Neural cell (in vitro differentiated cells): ENCODE data around the gene SPN. TPM values are rescaled to one million over a fixed set of nuclear protein-coding genes. Genes with fewer than 3 reads are reported as not detected.
"Not testable (repeated sequence)": the region's sequence is repeated elsewhere in the genome, so short reads cannot be mapped to it uniquely, and the experiment has no call there.

Source experiments
- H2AFZ ChIP-seq: fragments of 200-600, 300-800 bp; sonication (generic), shearing (Covaris generic); 2 replicates; pipeline ENCODE4 v1.6.0; 2014; ENCODE audit warnings: low read depth, mild to moderate bottlenecking, antibody characterized with exemption, low read length, moderate library complexity
- H3F3A ChIP-seq: fragments of 200-600 bp; shearing (Covaris generic); 2 replicates; pipeline ENCODE4 v1.6.1; 2016; ENCODE audit warnings: mild to moderate bottlenecking, moderate library complexity, mixed read lengths, antibody characterized with exemption, low read length; ENCODE audit not compliant: insufficient read depth, poor library complexity, severe bottlenecking
- H3K27ac ChIP-seq: fragments of 200-600, 300-800 bp; sonication (generic), shearing (Covaris generic); 2 replicates; pipeline ENCODE4 v1.5.1; 2014; ENCODE audit warnings: mild to moderate bottlenecking, low read length, moderate library complexity
- H3K27me3 ChIP-seq: fragments of 300-800, 200-600 bp; sonication (generic), shearing (Covaris generic); 2 replicates; pipeline ENCODE4 v1.6.0; 2014; ENCODE audit warnings: mild to moderate bottlenecking, low read depth, low read length, moderate library complexity; ENCODE audit not compliant: insufficient read depth
- H3K36me3 ChIP-seq: fragments of 300-800, 200-600 bp; sonication (generic), shearing (Covaris generic); 2 replicates; pipeline ENCODE4 v1.5.1; 2014; ENCODE audit warnings: mild to moderate bottlenecking, antibody characterized with exemption, low read length, moderate library complexity; ENCODE audit not compliant: insufficient read depth
- H3K4me2 ChIP-seq: fragments of 300-800, 200-600 bp; sonication (generic), shearing (Covaris generic); 2 replicates; pipeline ENCODE4 v1.6.0; 2014; ENCODE audit warnings: mild to moderate bottlenecking, low read length
- H3K4me3 ChIP-seq: fragments of 300-800, 200-600 bp; sonication (generic), shearing (Covaris generic); 2 replicates; pipeline ENCODE4 v1.5.1; 2014; ENCODE audit warnings: mild to moderate bottlenecking, low read length, moderate library complexity
- H3K79me2 ChIP-seq: fragments of 200-600 bp; shearing (Covaris generic); replicated peaks from 2 replicates; pipeline ENCODE4 v1.6.0; 2014; ENCODE audit warnings: mild to moderate bottlenecking, low read length, moderate library complexity; ENCODE audit not compliant: insufficient read depth
- H3K9ac ChIP-seq: fragments of 300-800, 200-600 bp; sonication (generic), shearing (Covaris generic); 2 replicates; pipeline ENCODE4 v1.6.1; 2016; ENCODE audit warnings: mild to moderate bottlenecking, low read length, mixed read lengths
- H3K9me2 ChIP-seq: fragments of 200-600 bp; shearing (Covaris generic); 2 replicates; pipeline ENCODE4 v1.6.1; 2016; ENCODE audit warnings: mild to moderate bottlenecking, low read length, mixed read lengths; ENCODE audit not compliant: insufficient read depth
- H3K9me3 ChIP-seq: fragments of 200-600, 300-800 bp; sonication (generic), shearing (Covaris generic); 2 replicates; pipeline ENCODE4 v1.6.1; 2016; ENCODE audit warnings: mild to moderate bottlenecking, mixed run types, low read length, moderate library complexity, mixed read lengths
- H4K20me1 ChIP-seq: fragments of 200-600 bp; shearing (Covaris generic); 2 replicates; pipeline ENCODE4 v1.6.1; 2016; ENCODE audit warnings: mild to moderate bottlenecking, mixed run types; ENCODE audit not compliant: insufficient read depth
- polyA plus RNA-seq: library from polyadenylated mRNA; depleted of rRNA; stranded (reverse); fragments of >200 nt; gene quantifications from 2 replicates; pipeline ENCODE4 v1.2.3, GENCODE V29; 2014

SPN gene
- polyA plus RNA-seq, 1 donor from 2014 or later, result 0.09 TPM

DNA sequence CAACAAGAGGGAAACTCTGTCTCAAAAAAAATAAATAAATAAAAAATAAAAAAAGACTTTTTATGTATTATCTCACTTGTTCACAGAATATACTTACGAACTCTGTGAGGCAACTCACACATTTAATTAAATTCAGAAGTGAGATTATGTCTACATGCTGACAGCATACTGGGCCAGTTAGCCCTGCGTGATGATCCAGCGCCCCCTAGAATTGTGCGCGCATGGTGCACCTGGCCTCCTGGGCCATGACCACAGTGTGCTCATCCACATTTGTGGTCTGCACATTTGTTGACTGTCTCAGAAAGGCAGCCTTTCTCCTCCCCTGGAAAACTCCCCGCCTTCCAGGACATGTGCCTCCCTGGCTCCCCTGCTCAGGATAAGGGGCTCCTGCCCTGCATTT is 42.5 kb upstream of the SPN start:
- H3K4me3 ChIP-seq, H3F3A ChIP-seq, H3K79me2 ChIP-seq, H4K20me1 ChIP-seq, H3K27ac ChIP-seq, H3K9ac ChIP-seq, H3K4me2 ChIP-seq, H3K27me3 ChIP-seq, H3K9me2 ChIP-seq, H3K9me3 ChIP-seq, H2AFZ ChIP-seq, H3K36me3 ChIP-seq: not testable (repeated sequence)

DNA sequence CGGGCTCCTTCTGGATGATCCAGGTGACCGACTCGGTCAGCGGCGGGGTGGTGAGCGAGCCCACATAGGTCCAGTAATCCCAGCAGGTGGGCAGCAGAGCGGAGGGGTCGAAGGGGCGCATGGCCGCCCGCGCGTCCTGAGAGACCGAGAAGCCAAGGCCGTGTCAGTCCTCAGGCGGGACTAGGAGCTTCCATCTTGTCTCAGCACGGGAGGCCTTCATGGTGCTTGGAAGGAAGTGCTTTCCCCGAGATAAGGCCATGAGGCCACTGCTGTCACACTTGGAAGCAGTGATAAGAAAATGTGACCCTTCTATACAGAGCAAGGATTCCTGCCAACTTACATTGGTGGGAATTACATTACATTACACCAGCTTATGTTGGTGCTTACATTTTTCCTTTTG is 40.3 kb upstream of the SPN start:
- not testable (repeated sequence) for H2AFZ ChIP-seq, H3K27me3 ChIP-seq, H3K4me3 ChIP-seq, H3K79me2 ChIP-seq, H3K36me3 ChIP-seq, H3K27ac ChIP-seq, H3K9me3 ChIP-seq, H3F3A ChIP-seq, H3K9me2 ChIP-seq, H3K4me2 ChIP-seq, H4K20me1 ChIP-seq, H3K9ac ChIP-seq

DNA sequence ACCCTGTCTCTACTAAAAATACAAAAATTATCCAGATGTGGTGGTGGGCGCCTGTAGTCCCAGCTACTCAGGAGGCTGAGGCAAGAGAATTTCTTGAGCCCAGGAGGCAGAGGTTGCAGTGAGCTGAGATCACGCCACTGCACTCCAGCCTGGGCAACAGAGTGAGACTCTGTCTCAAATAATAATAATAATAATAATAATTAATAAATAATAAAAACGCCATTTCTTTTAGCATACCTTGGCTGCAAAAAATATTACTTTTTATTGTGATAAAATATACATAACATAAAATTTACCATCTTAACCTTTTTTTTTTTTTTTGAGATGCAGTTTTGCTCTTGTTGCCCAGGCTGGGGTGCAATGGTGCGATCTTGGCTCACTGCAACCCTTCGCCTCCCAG is 39.8 kb upstream of the SPN start:
- H3K79me2 ChIP-seq, H3F3A ChIP-seq, H3K9me3 ChIP-seq, H3K4me3 ChIP-seq, H3K4me2 ChIP-seq, H4K20me1 ChIP-seq, H2AFZ ChIP-seq, H3K36me3 ChIP-seq, H3K27ac ChIP-seq, H3K27me3 ChIP-seq, H3K9ac ChIP-seq, H3K9me2 ChIP-seq: not testable (repeated sequence)

DNA sequence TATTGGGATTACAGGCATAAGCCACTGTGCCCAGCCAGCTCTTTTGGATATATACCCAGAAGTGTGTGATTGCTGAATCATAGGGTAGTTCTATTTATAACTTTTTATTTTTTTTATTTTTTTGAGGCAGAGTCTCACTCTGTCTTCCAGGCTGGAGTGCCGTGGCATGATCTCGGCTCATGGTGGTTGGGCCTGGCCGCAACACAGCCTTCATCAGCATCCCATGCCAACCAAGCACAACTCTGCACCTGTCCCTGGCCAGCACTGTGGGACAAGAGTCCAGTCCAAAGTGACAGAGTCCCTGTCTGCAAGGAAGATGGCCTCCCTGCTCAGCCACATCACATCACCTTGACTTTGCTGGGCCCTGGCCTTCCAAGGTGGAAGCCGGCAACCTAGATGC is 37.9 kb upstream of the SPN start:
- not testable (repeated sequence) for H3K9me3 ChIP-seq, H3F3A ChIP-seq, H4K20me1 ChIP-seq, H3K4me2 ChIP-seq, H3K9ac ChIP-seq, H3K27me3 ChIP-seq, H3K4me3 ChIP-seq, H3K79me2 ChIP-seq, H3K27ac ChIP-seq, H2AFZ ChIP-seq, H3K9me2 ChIP-seq, H3K36me3 ChIP-seq

DNA sequence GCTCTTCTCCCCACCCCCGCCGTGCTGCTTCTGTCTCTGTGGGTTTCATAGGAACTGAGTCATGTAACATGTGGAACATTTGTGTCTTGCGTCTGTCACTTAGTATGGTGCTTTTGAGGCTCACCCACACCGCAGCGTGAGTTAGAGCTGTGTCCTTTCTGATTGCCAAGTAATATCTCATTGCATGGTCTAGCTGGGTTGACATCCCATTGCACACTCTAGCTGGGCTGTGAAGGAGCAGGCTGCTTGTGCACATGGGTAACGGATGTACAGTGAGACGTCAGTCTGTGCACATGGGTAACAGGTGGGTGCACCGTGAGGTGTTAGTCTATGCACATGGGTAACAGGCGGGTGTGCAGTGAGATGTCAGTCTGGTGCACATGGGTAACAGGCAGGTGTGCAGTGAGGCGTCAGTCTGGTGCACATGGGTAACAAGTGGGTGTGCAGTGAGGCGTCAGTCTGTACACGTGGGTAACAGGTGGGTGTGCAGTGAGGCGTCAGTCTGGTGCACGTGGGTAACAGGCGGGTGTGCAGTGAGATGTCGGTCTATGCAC is 36.2 kb upstream of the SPN start:
- not testable (repeated sequence) for H3K79me2 ChIP-seq, H3F3A ChIP-seq, H3K9me3 ChIP-seq, H2AFZ ChIP-seq, H3K9me2 ChIP-seq, H3K27ac ChIP-seq, H3K9ac ChIP-seq, H3K4me3 ChIP-seq, H3K27me3 ChIP-seq, H3K4me2 ChIP-seq, H4K20me1 ChIP-seq, H3K36me3 ChIP-seq

DNA sequence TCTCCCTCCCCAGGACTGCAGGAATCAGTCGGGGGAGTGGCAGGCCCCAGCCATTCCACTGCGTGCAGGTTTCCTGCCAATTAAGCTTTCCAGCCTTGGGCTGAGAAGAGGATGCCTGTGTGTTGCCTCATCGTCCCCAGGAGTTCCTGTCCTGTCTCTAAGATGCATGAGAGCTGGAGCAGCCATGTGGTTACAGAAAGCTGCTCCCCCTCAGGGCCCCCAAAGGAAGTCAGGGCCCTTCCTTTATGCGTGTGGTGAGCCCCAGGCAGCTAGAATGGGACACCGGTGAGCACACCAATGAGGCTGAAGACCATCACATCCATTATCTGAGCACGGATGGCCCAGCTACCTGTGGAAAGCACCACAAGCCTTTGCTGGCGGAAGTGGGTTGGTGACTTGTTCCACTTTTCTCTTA is 35.4 kb upstream of the SPN start:
- H3K27ac ChIP-seq, H3K9ac ChIP-seq, H3K9me3 ChIP-seq, H4K20me1 ChIP-seq, H3F3A ChIP-seq, H3K27me3 ChIP-seq, H3K4me2 ChIP-seq, H3K79me2 ChIP-seq, H3K4me3 ChIP-seq, H3K9me2 ChIP-seq, H2AFZ ChIP-seq, H3K36me3 ChIP-seq: not testable (repeated sequence)

DNA sequence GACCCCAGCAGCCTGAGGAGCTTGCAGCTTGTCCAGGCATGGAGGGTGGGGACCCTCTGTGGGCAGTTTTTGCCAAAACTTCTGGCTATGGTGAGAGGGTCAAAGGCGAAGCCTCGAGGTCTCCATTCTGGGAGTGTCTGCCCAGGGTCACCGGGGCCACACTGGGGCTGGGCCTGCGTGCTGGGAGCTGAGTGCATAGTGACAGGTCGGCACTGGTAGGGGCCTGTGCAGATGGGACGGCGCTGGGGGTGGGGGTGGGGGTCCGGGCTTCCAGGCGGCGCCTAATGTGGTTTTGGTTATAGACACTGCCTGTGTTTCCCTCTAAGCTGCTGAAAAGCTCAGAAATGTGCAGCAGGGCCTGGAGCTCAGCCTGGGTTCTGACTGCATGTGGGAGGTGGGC is 34.3 kb upstream of the SPN start:
- not testable (repeated sequence) for H2AFZ ChIP-seq, H3K4me2 ChIP-seq, H3K79me2 ChIP-seq, H3K27me3 ChIP-seq, H3K4me3 ChIP-seq, H4K20me1 ChIP-seq, H3K9me3 ChIP-seq, H3K27ac ChIP-seq, H3K9me2 ChIP-seq, H3K36me3 ChIP-seq, H3K9ac ChIP-seq, H3F3A ChIP-seq

DNA sequence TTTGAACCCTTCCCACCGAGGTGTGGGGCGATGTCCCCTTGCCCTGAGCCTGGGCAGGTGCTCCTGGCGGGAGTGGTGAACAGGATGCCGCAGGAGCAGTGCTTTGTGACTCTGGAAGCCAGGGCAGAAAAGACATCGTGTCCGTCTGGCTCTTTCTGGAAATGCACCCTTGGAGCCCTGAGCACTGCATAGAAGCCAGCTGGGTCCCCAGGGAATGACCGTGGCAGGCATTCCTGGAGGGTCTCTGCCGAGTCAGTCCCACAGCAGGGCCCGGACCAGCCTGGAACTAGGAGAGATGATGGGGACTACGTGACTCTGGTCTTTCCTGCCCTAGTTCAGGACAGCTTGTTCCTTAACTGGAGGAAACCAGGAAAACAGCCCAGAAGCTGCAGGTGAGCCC is 33.7 kb upstream of the SPN start:
- H3K9me2 ChIP-seq, H3F3A ChIP-seq, H3K9me3 ChIP-seq, H3K36me3 ChIP-seq, H3K9ac ChIP-seq, H3K4me2 ChIP-seq, H3K27me3 ChIP-seq, H3K27ac ChIP-seq, H3K79me2 ChIP-seq, H2AFZ ChIP-seq, H4K20me1 ChIP-seq, H3K4me3 ChIP-seq: not testable (repeated sequence)
